GM21619 (cell line): Measurements from ENCODE around the gene CAPN12.

Experiments
- ATAC-seq: cut with Tn5 transposase; IDR thresholded peaks from one replicate; pipeline ENCODE4 v1.9.1; 2021; ENCODE audit not compliant: unreplicated experiment

CAPN12 gene

GRCh38 chr19:38712161-38712748, 32.0 kb downstream of the CAPN12 start:
- no peak for ATAC-seq

- ATAC-seq = no peak
Measured at GRCh38 chr19:38711726-38712153, 32.5 kb downstream of the CAPN12 start.

- ATAC-seq = no peak
Measured at GRCh38 chr19:38710928-38711725, 33.1 kb downstream of the CAPN12 start.

GRCh38 chr19:38710416-38710702, 33.9 kb downstream of the CAPN12 start:
- no peak for ATAC-seq

- ATAC-seq = no peak
Measured at GRCh38 chr19:38709671-38710415, 34.4 kb downstream of the CAPN12 start.

- ATAC-seq = no peak
Measured at GRCh38 chr19:38709119-38709518, 35.2 kb downstream of the CAPN12 start.

GRCh38 chr19:38708413-38709024, 35.8 kb downstream of the CAPN12 start:
- ATAC-seq = no peak

- no peak for ATAC-seq
Measured at GRCh38 chr19:38707512-38708114, 36.7 kb downstream of the CAPN12 start.

- ATAC-seq = no peak
Measured at GRCh38 chr19:38706792-38707511, 37.3 kb downstream of the CAPN12 start.

- no peak for ATAC-seq
Measured at GRCh38 chr19:38705197-38706019, 38.9 kb downstream of the CAPN12 start.

GRCh38 chr19:38704488-38705026, 39.7 kb downstream of the CAPN12 start:
- no peak for ATAC-seq

GRCh38 chr19:38703509-38703908, 40.8 kb downstream of the CAPN12 start:
- no peak for ATAC-seq

GRCh38 chr19:38702278-38702677, 42.0 kb downstream of the CAPN12 start:
- no peak for ATAC-seq

GRCh38 chr19:38701455-38702063, 42.7 kb downstream of the CAPN12 start:
- ATAC-seq = no peak

GRCh38 chr19:38700902-38701454, 43.3 kb downstream of the CAPN12 start:
- no peak for ATAC-seq

- ATAC-seq = no peak
Measured at GRCh38 chr19:38700350-38700901, 43.8 kb downstream of the CAPN12 start.

GRCh38 chr19:38699647-38700349, 44.5 kb downstream of the CAPN12 start:
- ATAC-seq = no peak

GRCh38 chr19:38699027-38699346, 45.3 kb downstream of the CAPN12 start:
- ATAC-seq = no peak
